ENCODE data around the gene CRB2. TPM values are rescaled to one million over a fixed set of nuclear protein-coding genes. Genes with fewer than 3 reads are reported as not detected.

The CRB2 gene
- total RNA-seq, 1 experiment from 2014 or later, result 0.07 TPM

GRCh38 chr9:123337971-123338370 lies 18.0 kb upstream of the CRB2 start:
- ATAC-seq, result no peak
- Histone ChIP-seq H3K27me3 (ENCODE audit: insufficient read depth, low read length) (no peaks in the 10 kb centered on the region), H2AFZ (ENCODE audit: low read depth, low read length, poor library complexity, severe bottlenecking) (no peak overlapping the region), H3K9me2 (ENCODE audit: insufficient read depth) (no peaks in the 10 kb centered on the region), H3K4me1 (ENCODE audit: control insufficient read depth in 1 of 2, insufficient read depth in 2 of 2, low read length in 2 of 2) (peaks cover 5 to 6% of the 10 kb centered on the region in 2 experiments; a peak in 3 of 4 replicates), H3K36me3 (ENCODE audit: control insufficient read depth in 1 of 2, insufficient read depth in 2 of 2, low read length in 2 of 2) (no peaks in the 10 kb centered on the region), H3K79me2 (ENCODE audit: insufficient read depth, low read length) (no peaks in the 10 kb centered on the region), H3K9me3 (ENCODE audit: control insufficient read depth in 1 of 2, insufficient read depth in 1 of 2, low read depth in 1 of 2, low read length in 2 of 2) (no peaks in the 10 kb centered on the region), H3K4me3 (replicated peaks in 1 of 2; ENCODE audit: low read depth in 1 of 2, low read length in 2 of 2) (no peak overlapping the region), H3K27ac (ENCODE audit: low read depth, low read length) (no peak overlapping the region), H3K4me2 (ENCODE audit: low read length) (no peak overlapping the region), H4K20me1 (ENCODE audit: insufficient read depth) (no peaks in the 10 kb centered on the region), H3K9ac (ENCODE audit: low read length) (no peak overlapping the region)
- DNase-seq (ENCODE audit: low read depth, low spot score), result no peak
- ChIA-PET POLR2A (no interaction called here), CTCF (no interaction called here), RAD21 (ENCODE audit: low non-redundant PET in 1 of 2, low total read pairs in 2 of 2, uncharacterized antibody in 2 of 2, unreplicated experiment in 2 of 2) (no interaction called here)
- no TSS peak for BruUV-seq (replicated peaks)
- TF ChIP-seq POLR2AphosphoS5 (IDR thresholded peaks at IDR 0.05; ENCODE audit: low read depth, low read length) (no peak), ZNF274 (IDR thresholded peaks at IDR 0.05; ENCODE audit: low read depth, low read length) (no peak), CEBPB (IDR thresholded peaks at IDR 0.05; ENCODE audit: low read depth) (no peak), REST (IDR thresholded peaks at IDR 0.05; ENCODE audit: low read depth) (no peak), ZFX (IDR thresholded peaks at IDR 0.05) (no peak), EZH2phosphoT487 (IDR thresholded peaks at IDR 0.05; ENCODE audit: borderline replicate concordance) (no peak), SRF (IDR thresholded peaks at IDR 0.05; ENCODE audit: low read depth) (no peak), POLR2A (IDR thresholded peaks at IDR 0.05; ENCODE audit: borderline replicate concordance, extremely low read depth, insufficient read depth, insufficient read length) (no peak), ZBTB33 (IDR thresholded peaks at IDR 0.05; ENCODE audit: extremely low read depth, insufficient replicate concordance, low read length) (no peak), TCF7L2 (IDR thresholded peaks at IDR 0.05; ENCODE audit: borderline replicate concordance, extremely low read depth, insufficient read depth, insufficient read length) (no peak)
- intact Hi-C loops (cut with micrococcal nuclease), result no loop called here
